ENCODE data around the gene COL27A1.

Gene COL27A1

DNA sequence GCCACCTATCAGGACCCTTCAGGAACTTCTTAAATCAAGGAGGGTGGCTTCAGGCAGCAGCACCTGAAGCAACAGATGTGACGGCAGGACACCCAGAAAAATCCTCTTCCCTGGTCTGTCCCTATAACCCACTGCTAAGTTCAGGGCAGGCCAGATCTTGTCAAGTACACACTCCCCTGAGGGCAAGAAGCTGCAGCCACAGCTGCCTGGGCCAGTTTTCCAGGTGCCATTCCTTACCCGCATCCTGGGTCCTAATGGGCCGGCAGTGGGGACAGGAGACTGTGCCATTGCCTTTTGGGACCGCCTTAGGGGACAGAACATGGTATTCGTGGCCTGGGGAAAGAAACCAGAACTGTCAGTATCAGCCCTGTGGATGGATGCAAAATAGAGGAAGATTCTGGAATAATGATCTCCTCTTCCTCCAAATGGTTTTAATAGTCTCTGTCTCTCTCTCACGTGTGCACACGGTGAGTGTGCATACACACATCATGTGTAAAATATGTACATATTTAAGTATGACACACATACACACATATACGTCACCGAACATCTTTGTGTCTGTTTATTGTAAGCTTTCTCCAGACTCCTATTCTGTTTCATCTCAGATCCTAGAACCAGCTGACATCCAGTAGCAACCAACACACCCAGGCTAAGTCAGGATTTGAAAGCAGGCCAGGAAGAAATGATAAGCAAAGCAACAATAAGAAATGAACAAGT is 188.3 kb downstream of the COL27A1 start:
- TF ChIP-seq, protein P1, sequence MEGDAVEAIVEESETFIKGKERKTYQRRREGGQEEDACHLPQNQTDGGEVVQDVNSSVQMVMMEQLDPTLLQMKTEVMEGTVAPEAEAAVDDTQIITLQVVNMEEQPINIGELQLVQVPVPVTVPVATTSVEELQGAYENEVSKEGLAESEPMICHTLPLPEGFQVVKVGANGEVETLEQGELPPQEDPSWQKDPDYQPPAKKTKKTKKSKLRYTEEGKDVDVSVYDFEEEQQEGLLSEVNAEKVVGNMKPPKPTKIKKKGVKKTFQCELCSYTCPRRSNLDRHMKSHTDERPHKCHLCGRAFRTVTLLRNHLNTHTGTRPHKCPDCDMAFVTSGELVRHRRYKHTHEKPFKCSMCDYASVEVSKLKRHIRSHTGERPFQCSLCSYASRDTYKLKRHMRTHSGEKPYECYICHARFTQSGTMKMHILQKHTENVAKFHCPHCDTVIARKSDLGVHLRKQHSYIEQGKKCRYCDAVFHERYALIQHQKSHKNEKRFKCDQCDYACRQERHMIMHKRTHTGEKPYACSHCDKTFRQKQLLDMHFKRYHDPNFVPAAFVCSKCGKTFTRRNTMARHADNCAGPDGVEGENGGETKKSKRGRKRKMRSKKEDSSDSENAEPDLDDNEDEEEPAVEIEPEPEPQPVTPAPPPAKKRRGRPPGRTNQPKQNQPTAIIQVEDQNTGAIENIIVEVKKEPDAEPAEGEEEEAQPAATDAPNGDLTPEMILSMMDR (IDR thresholded peaks at IDR 0.05), result no peak

DNA sequence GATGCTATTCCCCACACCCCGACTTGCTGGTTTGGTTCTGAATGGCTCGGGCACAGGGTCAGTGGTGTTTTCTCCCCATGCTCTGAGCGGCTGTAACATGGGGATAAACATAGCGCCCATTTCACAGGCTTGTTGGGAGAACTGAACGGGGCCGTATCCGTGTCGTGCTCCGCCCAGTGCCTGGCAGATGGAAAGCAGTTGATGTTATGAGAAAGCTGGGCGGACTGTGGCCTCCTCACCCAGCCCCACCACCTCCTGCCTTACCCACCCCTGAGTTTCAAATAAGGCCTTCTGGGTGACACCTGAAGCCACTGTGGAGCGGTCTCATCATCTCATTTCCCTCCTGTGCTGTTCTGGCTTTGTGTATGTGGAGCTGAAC is 188.8 kb downstream of the COL27A1 start:
- TF ChIP-seq, protein P1 (IDR thresholded peaks at IDR 0.05), result no peak

DNA sequence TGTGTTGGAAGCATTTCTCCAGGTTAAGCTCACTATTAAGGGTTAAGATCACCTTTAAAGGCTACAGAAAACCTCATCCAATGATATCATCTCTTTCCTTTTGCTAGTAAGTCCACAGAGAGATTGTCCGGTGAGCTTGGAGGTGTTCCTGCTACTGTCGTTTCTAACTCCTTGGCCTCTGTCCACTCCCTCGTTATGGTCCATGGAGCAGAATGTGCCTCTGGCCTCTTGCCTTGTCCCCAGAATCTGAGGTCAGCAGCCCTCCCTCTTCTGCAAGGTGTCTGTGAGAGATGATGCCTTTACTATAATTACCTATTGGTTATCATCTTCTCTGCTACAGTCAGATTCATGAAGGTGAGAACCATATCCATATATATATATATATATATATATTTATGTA is 189.4 kb downstream of the COL27A1 start:
- TF ChIP-seq, protein P1 (IDR thresholded peaks at IDR 0.05), result no peak

DNA sequence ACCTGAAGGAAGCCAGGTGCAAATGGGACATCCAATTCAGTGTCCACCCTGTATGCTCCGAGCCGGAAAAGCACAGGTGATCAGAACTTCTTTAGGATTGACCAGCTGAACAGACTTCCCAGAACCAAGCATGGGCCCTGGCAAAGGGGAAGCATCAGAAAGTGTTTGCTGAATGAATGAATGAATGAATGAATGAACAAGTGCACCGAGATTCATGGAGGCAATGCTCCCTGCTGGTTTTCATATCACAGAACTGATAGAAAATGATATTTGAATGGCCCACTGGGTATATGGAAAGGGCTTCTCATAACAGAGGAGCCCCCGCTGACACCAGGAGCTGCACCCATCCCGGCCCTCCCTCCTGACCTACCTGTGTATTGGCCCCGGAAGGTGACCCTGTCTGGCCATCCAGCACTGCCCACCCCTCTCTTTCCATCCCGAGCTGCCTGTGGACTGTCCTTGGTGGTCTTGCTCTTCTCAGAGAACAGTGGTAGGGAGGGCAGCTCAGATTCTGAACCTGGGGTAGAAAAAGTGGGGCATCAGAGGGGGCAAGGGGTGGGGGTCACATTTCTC is 190.2 kb downstream of the COL27A1 start:
- TF ChIP-seq, protein P1 (IDR thresholded peaks at IDR 0.05), result no peak

DNA sequence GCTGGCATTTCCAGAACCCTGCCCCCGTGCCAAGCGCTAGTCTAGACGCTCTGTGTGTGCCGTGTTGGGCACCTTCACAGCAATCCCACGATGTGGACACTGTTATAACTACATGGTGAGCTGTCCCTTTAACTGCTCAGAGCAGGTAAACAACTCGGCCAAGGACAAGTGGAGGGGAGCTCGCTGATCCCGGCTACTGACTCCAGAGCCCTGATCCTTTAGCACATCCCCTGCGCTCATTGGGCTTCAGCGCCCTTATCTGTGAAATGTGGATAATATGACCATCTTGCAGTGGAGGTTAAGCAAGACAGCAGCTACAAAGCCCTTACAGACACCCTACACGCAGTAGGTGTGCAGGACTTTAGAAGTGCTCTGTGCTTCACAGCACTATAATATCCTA is 190.8 kb downstream of the COL27A1 start:
- TF ChIP-seq, protein P1 (IDR thresholded peaks at IDR 0.05), result no peak

DNA sequence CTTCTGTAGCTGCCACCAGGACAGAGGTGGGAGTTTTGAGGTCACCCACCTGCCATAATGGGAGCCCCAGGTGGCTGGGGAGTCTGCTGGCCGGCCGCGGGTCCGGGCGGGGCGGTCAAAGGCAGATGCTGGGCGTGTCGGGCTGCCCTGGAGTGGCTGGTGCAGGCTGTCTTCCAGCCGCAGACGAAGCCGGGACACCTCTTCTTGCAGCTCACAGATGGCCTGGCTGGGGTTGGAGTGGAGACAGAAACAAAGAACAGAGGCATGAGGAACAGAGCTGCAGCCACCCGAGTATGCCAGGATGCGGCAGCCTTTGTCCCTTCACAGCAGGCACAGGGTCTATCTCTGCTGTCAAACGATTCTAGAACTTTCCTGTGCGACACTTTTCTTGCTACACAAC is 192.3 kb downstream of the COL27A1 start:
- TF ChIP-seq, protein P1 (IDR thresholded peaks at IDR 0.05), result no peak

DNA sequence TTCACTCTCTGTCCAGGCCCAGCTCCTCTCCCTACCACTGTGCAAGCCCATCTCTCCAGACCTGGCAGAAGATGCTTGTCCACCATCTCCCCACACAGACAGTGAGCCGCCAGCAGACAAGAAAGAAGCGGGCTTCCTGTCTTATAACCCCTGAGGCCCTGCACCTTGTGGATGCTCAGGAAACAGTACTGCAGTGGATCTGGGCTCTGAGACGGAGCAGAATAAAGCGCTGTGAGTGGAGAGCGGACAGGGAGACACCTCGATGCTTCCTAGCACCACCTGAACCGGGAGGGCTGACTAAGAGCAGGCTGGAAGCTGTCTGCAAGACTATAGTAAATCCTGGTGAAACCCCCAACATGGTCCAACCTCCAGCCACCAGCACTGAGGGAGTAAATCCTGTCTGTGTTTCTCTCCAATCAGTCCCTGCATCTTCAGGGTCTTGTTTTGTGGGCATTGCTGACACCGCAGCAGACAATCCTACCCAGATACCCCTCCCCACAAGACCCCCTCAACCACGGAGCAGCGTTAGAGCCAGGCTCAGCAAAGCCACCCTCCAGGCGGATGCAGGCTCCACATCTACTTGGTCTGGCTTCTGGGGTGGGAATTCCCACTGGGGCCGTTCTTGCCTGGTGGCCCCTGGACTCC is 193.0 kb downstream of the COL27A1 start:
- TF ChIP-seq, protein P1 (IDR thresholded peaks at IDR 0.05), result no peak
